ENCODE results near the gene TBCC. TPM values are rescaled to one million over a fixed set of nuclear protein-coding genes. Genes with fewer than 3 reads are reported as not detected.

The TBCC gene
- total and polyA plus RNA-seq, 10 of the 15 experiments (the other 5 are each of a cell fraction or from before 2014, with no cell fraction given), result 2.5 to 41.9 (median 20.3) TPM

DNA sequence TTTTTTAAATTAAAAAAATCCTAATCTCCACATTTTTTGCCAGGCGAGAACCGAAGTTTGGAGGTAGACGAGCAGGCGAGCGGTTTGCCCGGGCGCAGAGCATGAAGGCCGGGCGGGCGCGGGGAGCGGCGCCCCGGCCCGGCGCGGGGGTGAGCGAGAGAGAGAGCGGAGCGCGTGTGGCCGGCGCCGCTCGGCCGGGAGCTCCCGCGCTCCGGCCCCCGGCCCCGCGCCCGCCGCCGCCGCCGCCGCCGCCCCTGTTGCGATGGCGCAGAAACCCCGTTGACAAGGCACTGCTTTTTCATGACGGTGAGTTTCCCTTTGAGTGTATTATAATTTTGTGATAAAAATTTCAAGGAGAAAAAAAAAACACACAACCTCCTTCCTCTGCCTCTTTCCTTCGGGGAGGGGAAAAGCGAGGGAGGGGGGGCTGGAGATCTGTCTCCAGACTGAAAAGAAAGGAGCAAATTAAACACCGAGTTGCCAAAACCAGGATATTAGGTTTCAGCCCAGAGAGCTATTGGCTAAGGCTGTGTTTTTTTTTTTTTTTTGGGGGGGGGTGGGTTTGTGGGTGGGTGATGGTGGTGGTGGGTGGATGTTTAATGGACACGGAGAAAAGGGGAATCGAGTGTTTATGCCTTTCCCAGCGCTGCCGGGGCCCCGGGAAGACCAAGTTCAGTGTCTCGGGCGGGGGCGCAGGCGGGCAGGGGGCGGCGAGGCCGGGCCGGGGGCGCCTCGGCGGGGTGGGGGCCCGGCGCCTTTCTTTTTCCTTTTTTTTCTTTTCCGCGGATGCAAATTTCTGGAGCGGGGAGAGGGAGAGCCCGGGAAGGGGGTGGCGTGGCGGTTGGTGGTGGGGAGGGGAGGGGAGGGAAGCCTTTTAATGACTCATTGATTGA lies 36.1 kb upstream of the TBCC start, which contains the start of gene BICRAL:
TSS of gene BICRAL (plus strand) at position 257 of the 893 bp plus-strand sequence. CDS start 39,971 bp downstream, outside the sequence.
- H3K79me2 ChIP-seq (ENCODE audit: control insufficient read depth, insufficient read depth, low read length), result peaks cover 77% of the 10 kb centered on the region
- TF ChIP-seq SMARCA5 (IDR thresholded peaks at IDR 0.05) (no peak), CBFB (IDR thresholded peaks at IDR 0.05; ENCODE audit: low read depth) (peak; percentile 27; the same call in 1 of the 2 replicates), LARP7 (IDR thresholded peaks at IDR 0.05) (no peak), CREM (IDR thresholded peaks at IDR 0.05; ENCODE audit: low read depth) (peak; percentile 14; the same call in 1 of the 2 replicates), ESRRA (IDR thresholded peaks at IDR 0.05; ENCODE audit: low read length) (no peak), RFX5 (IDR thresholded peaks at IDR 0.05; ENCODE audit: low read depth, low read length) (no peak), EED (IDR thresholded peaks at IDR 0.05; ENCODE audit: low read depth) (0 out of 2 replicates have a peak, but pooled peaks have one; percentile 9), BRCA1 (IDR thresholded peaks at IDR 0.05; ENCODE audit: low read depth, low read length) (no peak), ETV6 (conservative IDR thresholded peaks at IDR 0.05 in 1 of 2, IDR thresholded peaks at IDR 0.05 in 1 of 2; ENCODE audit: borderline replicate concordance in 1 of 2, low read depth in 1 of 2) (no peak), YY1 (IDR thresholded peaks at IDR 0.05; ENCODE audit: low read depth, low read length) (0 out of 2 replicates have a peak, but pooled peaks have one; percentile 65), BCL11A (IDR thresholded peaks at IDR 0.05; ENCODE audit: low read depth, low read length) (0 out of 2 replicates have a peak, but pooled peaks have one; percentile 13), POLR2A (IDR thresholded peaks at IDR 0.05; ENCODE audit: low read depth, low read length) (peak; percentile 63), ZNF384 (IDR thresholded peaks at IDR 0.05; ENCODE audit: borderline replicate concordance, low read depth, low read length) (peak; percentile 70; the same call in 1 of the 2 replicates), POLR2AphosphoS5 (IDR thresholded peaks at IDR 0.05; ENCODE audit: low read length) (0 out of 2 replicates have a peak, but pooled peaks have one; percentile 56)
- TF ChIP-seq, protein P1, sequence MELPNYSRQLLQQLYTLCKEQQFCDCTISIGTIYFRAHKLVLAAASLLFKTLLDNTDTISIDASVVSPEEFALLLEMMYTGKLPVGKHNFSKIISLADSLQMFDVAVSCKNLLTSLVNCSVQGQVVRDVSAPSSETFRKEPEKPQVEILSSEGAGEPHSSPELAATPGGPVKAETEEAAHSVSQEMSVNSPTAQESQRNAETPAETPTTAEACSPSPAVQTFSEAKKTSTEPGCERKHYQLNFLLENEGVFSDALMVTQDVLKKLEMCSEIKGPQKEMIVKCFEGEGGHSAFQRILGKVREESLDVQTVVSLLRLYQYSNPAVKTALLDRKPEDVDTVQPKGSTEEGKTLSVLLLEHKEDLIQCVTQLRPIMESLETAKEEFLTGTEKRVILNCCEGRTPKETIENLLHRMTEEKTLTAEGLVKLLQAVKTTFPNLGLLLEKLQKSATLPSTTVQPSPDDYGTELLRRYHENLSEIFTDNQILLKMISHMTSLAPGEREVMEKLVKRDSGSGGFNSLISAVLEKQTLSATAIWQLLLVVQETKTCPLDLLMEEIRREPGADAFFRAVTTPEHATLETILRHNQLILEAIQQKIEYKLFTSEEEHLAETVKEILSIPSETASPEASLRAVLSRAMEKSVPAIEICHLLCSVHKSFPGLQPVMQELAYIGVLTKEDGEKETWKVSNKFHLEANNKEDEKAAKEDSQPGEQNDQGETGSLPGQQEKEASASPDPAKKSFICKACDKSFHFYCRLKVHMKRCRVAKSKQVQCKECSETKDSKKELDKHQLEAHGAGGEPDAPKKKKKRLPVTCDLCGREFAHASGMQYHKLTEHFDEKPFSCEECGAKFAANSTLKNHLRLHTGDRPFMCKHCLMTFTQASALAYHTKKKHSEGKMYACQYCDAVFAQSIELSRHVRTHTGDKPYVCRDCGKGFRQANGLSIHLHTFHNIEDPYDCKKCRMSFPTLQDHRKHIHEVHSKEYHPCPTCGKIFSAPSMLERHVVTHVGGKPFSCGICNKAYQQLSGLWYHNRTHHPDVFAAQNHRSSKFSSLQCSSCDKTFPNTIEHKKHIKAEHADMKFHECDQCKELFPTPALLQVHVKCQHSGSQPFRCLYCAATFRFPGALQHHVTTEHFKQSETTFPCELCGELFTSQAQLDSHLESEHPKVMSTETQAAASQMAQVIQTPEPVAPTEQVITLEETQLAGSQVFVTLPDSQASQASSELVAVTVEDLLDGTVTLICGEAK (IDR thresholded peaks at IDR 0.05; ENCODE audit: borderline replicate concordance), result no peak
- TF ChIP-seq, protein P2, sequence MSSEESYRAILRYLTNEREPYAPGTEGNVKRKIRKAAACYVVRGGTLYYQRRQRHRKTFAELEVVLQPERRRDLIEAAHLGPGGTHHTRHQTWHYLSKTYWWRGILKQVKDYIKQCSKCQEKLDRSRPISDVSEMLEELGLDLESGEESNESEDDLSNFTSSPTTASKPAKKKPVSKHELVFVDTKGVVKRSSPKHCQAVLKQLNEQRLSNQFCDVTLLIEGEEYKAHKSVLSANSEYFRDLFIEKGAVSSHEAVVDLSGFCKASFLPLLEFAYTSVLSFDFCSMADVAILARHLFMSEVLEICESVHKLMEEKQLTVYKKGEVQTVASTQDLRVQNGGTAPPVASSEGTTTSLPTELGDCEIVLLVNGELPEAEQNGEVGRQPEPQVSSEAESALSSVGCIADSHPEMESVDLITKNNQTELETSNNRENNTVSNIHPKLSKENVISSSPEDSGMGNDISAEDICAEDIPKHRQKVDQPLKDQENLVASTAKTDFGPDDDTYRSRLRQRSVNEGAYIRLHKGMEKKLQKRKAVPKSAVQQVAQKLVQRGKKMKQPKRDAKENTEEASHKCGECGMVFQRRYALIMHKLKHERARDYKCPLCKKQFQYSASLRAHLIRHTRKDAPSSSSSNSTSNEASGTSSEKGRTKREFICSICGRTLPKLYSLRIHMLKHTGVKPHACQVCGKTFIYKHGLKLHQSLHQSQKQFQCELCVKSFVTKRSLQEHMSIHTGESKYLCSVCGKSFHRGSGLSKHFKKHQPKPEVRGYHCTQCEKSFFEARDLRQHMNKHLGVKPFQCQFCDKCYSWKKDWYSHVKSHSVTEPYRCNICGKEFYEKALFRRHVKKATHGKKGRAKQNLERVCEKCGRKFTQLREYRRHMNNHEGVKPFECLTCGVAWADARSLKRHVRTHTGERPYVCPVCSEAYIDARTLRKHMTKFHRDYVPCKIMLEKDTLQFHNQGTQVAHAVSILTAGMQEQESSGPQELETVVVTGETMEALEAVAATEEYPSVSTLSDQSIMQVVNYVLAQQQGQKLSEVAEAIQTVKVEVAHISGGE (CRISPR knock-in tag; IDR thresholded peaks at IDR 0.05), result no peak

More for the DNA sequence above, 36.1 kb upstream of the TBCC start, which contains the start of gene BICRAL:
- in situ Hi-C loops (cut with MboI), result no loop called here
- no peak within 1 kb of the TSS for H2AFZ ChIP-seq (ENCODE audit: control insufficient read depth, low read depth, low read length)
- 0% methylated on average over 18 of the region's 70 CpGs for WGBS (ENCODE audit: insufficient coverage, insufficient replicate concordance, low lambda C conversion rate, missing lambda C conversion rate)
- no peaks in the 10 kb centered on the region for H4K20me1 ChIP-seq (ENCODE audit: control insufficient read depth, insufficient read depth)
- RAD21 ChIA-PET (ENCODE audit: unreplicated experiment), result interaction anchor here (0.6 to 17.0 kb wide), 6 partner anchors 12 to 218 kb away, joined by 3 to 227 read pairs (median 5); partner anchors contain the start of genes RPL7L1, TBCC and UBR2
- peak within 1 kb of the TSS; percentile 43 for H3K4me2 ChIP-seq (ENCODE audit: control insufficient read depth, insufficient read depth)
- H3K9ac ChIP-seq (ENCODE audit: control insufficient read depth, insufficient read depth, low read length), result peak within 1 kb of the TSS; percentile 100
- H3K4me3 ChIP-seq, result peak within 1 kb of the TSS; percentile 86
- FAIRE-seq (no peak), ATAC-seq (peak; percentile 3; the same call in 2 of the 3 replicates), DNase-seq (ENCODE audit: low read depth, low spot score) (no peak)
- H3K27ac ChIP-seq (ENCODE audit: control insufficient read depth, insufficient read depth), result peak within 1 kb of the TSS; percentile 99
- SMC1A ChIA-PET (ENCODE audit: uncharacterized antibody, unreplicated experiment), result interaction anchor here (1.1 to 2.9 kb wide), 5 partner anchors 8 to 847 kb away, joined by 3 to 12 read pairs (median 5); no protein-coding TSS in a partner anchor
- POLR2A ChIA-PET, result interaction anchor here (0.6 to 7.4 kb wide), 10 partner anchors 8 to 1248 kb away, joined by 3 to 82 read pairs (median 4); partner anchors contain the start of genes RPL7L1 and TBCC
- H3K4me1 ChIP-seq (ENCODE audit: control insufficient read depth, insufficient read depth, low read length), result peaks cover 37% of the 10 kb centered on the region
- no TSS peak for BruUV-seq (replicated peaks)
- H3K27me3 ChIP-seq (replicated peaks in 1 of 2; ENCODE audit: control insufficient read depth in 2 of 2, insufficient read depth in 2 of 2, low read length in 1 of 2), result no peaks in the 10 kb centered on the region
- no peaks in the 10 kb centered on the region for H3K36me3 ChIP-seq (ENCODE audit: control insufficient read depth in 2 of 2, insufficient read depth in 2 of 2, low read length in 1 of 2)
- intact Hi-C loops (cut with micrococcal nuclease; ENCODE audit: unreplicated experiment), result loop anchor here (5.0 to 10.0 kb wide), 2 partner anchors 110 to 393 kb away; partner anchors contain the start of gene SRF
- CTCF ChIA-PET, result interaction anchor here (2.0 kb wide), 1 partner anchor 8 kb away, joined by 5 read pairs; no protein-coding TSS in a partner anchor
- H3K9me3 ChIP-seq (replicated peaks; ENCODE audit: control insufficient read depth, insufficient read depth, low read length), result no peaks in the 10 kb centered on the region
